Esophagus squamous epithelium (tissue), 4 donors: ENCODE measurements around the gene CENPQ.

Source experiments
- POLR2A ChIP-seq, 4 donors: fragments of 450-650 bp; IDR thresholded peaks; one replicate each; pipeline ENCODE4 v1.6.1; 2017; ENCODE audit warnings: antibody characterized with exemption in 4 of 4, mild to moderate bottlenecking in 4 of 4, moderate library complexity in 3 of 4
- TF ChIP-seq, protein P1 (sequence below), 6 experiments: fragments of 450-650 bp in 4 of 6; fragments of 200-600 bp in 2 of 6; sonication (generic) in 2 of 6; IDR thresholded peaks; one replicate each; pipeline ENCODE4 v1.5.1; 2016 to 2019; ENCODE audit warnings: antibody characterized with exemption in 6 of 6, mild to moderate bottlenecking in 4 of 6, moderate library complexity in 4 of 6

DNA sequence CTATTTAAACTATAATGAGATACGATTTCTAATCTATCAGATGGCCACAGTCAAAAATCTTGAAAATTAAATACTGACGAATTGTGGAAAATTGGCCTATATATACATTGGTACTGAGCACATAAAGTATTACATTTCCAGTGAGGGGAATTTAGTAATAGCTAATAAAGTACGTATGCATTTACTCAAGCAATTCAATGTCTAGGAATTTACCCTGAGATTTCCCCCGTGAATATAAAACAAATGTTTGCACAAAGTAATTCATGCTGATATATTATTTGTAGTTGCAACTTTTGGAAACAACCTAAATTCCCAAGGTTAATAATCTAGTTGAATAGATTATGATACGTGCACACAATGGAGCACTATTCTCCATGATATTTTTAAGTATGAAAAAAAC lies 72.6 kb downstream of the CENPQ start:
- TF ChIP-seq, protein P1, sequence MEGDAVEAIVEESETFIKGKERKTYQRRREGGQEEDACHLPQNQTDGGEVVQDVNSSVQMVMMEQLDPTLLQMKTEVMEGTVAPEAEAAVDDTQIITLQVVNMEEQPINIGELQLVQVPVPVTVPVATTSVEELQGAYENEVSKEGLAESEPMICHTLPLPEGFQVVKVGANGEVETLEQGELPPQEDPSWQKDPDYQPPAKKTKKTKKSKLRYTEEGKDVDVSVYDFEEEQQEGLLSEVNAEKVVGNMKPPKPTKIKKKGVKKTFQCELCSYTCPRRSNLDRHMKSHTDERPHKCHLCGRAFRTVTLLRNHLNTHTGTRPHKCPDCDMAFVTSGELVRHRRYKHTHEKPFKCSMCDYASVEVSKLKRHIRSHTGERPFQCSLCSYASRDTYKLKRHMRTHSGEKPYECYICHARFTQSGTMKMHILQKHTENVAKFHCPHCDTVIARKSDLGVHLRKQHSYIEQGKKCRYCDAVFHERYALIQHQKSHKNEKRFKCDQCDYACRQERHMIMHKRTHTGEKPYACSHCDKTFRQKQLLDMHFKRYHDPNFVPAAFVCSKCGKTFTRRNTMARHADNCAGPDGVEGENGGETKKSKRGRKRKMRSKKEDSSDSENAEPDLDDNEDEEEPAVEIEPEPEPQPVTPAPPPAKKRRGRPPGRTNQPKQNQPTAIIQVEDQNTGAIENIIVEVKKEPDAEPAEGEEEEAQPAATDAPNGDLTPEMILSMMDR (IDR thresholded peaks at IDR 0.05): no peak
- TF ChIP-seq POLR2A (IDR thresholded peaks at IDR 0.05): no peak
